Gastrocnemius medialis (tissue), 4 donors: Measurements from ENCODE around the gene PHACTR3. TPM values are rescaled to one million over a fixed set of nuclear protein-coding genes. Genes with fewer than 3 reads are reported as not detected.

Source experiments
- ATAC-seq, 2 donors: fragments of 150-250 bp; one replicate each; pipeline ENCODE4 v1.9.1; 2016
- DNase-seq, 2 donors: peaks; one replicate each; pipeline ENCODE4 v3.0.0-alpha.2; 2019
- H3K27ac ChIP-seq, 4 donors: fragments of 200-600 bp; sonication (generic); 1 replicate in 1 of 4; 2 replicates in 3 of 4; pipeline ENCODE4 v1.5.1; 2016 to 2018; ENCODE audit warnings: mild to moderate bottlenecking in 2 of 4, moderate library complexity in 1 of 4
- H3K27me3 ChIP-seq, 3 donors: fragments of 200-600 bp; sonication (generic) in 2 of 3; 1 replicate in 1 of 3; 2 replicates in 2 of 3; pipeline versions ENCODE4 v1.5.1 to v1.6.0; 2016 to 2019; ENCODE audit warnings: mild to moderate bottlenecking in 1 of 3, moderate library complexity in 1 of 3
- H3K36me3 ChIP-seq, 2 donors: fragments of 200-600 bp; sonication (generic) in 1 of 2; one replicate each; pipeline ENCODE4 v1.5.1; 2017 to 2018
- H3K4me1 ChIP-seq, 2 donors: fragments of 200-600 bp; sonication (generic) in 1 of 2; one replicate each; pipeline ENCODE4 v1.5.1; 2016 to 2017; ENCODE audit warnings: mild to moderate bottlenecking in 2 of 2
- H3K4me3 ChIP-seq, 4 donors: fragments of 200-600 bp; sonication (generic) in 3 of 4; 1 replicate in 1 of 4; 2 replicates in 3 of 4; pipeline ENCODE4 v1.5.1; 2016 to 2019; ENCODE audit warnings: mild to moderate bottlenecking in 2 of 4
- H3K9me3 ChIP-seq, 3 donors: fragments of 200-600 bp; sonication (generic) in 2 of 3; 1 replicate in 1 of 3; 2 replicates in 2 of 3; pipeline ENCODE4 v1.5.1; 2016 to 2019
- CTCF ChIP-seq, 5 experiments: fragments of 450-650 bp in 3 of 5; fragments of 200-600 bp in 2 of 5; sonication (generic) in 2 of 5; IDR thresholded peaks in 4 of 5; conservative IDR thresholded peaks in 1 of 5; 1 replicate in 4 of 5; 2 replicates in 1 of 5; pipeline ENCODE4 v1.5.1; 2016 to 2019; ENCODE audit warnings: antibody characterized with exemption in 5 of 5, mild to moderate bottlenecking in 3 of 5, moderate library complexity in 3 of 5
- POLR2A ChIP-seq, 2 donors: fragments of 450-650 bp; IDR thresholded peaks; one replicate each; pipeline ENCODE4 v1.6.1; 2017; ENCODE audit warnings: antibody characterized with exemption in 2 of 2, mild to moderate bottlenecking in 2 of 2, moderate library complexity in 2 of 2
- in situ Hi-C, 4 donors: fragments of 200-750 bp; cut with MboI; loops; one replicate each; pipeline versions ENCODE4 v1.15.0 to v1.8.0; 2017; ENCODE audit warnings: low sequenced_read_pairs in 4 of 4
- intact Hi-C: fragments of 100-400 bp; cut with DNase I; formaldehyde crosslinking; loops from one replicate; pipeline ENCODE4 v1.15.1; 2023; ENCODE audit warnings: low total_unique reads
- total RNA-seq, 4 donors: library from RNA; depleted of rRNA; stranded (reverse); fragments of >200 nt; gene quantifications; one replicate each; pipeline versions ENCODE4 v1.1.0 to v1.2.3, GENCODE V29; 2016

PHACTR3 gene
- total RNA-seq, 4 donors from 2014 or later, result 0.24 to 1.1 (median 0.59) TPM; not detected in 1

GRCh38 chr20:59630526-59630925, 26.2 kb downstream of the PHACTR3 start:
- Histone ChIP-seq H3K27me3 (no peaks in the 10 kb centered on the region), H3K36me3 (no peaks in the 10 kb centered on the region), H3K4me3 (no peak overlapping the region), H3K27ac (no peak overlapping the region), H3K9me3 (no peaks in the 10 kb centered on the region), H3K4me1 (no peaks in the 10 kb centered on the region)
- no peak for ATAC-seq
- in situ Hi-C loops, result no loop called here
- intact Hi-C loops, result no loop called here
- no peak for DNase-seq
- no peak for TF ChIP-seq CTCF (IDR thresholded peaks at IDR 0.05 in 4 of 5, conservative IDR thresholded peaks at IDR 0.05 in 1 of 5)
- TF ChIP-seq POLR2A (IDR thresholded peaks at IDR 0.05), result no peak

GRCh38 chr20:59631751-59632540, 27.6 kb downstream of the PHACTR3 start:
- Histone ChIP-seq H3K27ac (no peak overlapping the region), H3K36me3 (no peaks in the 10 kb centered on the region), H3K9me3 (no peaks in the 10 kb centered on the region), H3K4me1 (no peaks in the 10 kb centered on the region), H3K27me3 (no peaks in the 10 kb centered on the region), H3K4me3 (no peak overlapping the region)
- TF ChIP-seq POLR2A (IDR thresholded peaks at IDR 0.05) (no peak), CTCF (IDR thresholded peaks at IDR 0.05 in 4 of 5, conservative IDR thresholded peaks at IDR 0.05 in 1 of 5) (no peak)
- intact Hi-C loops, result no loop called here
- DNase-seq (no peak), ATAC-seq (no peak)
- in situ Hi-C loops, result no loop called here

GRCh38 chr20:59632541-59633113, 28.3 kb downstream of the PHACTR3 start:
- ATAC-seq, result no peak
- in situ Hi-C loops, result no loop called here
- no peak for DNase-seq
- TF ChIP-seq CTCF (IDR thresholded peaks at IDR 0.05 in 4 of 5, conservative IDR thresholded peaks at IDR 0.05 in 1 of 5) (no peak), POLR2A (IDR thresholded peaks at IDR 0.05) (no peak)
- Histone ChIP-seq H3K27me3 (no peaks in the 10 kb centered on the region), H3K4me1 (no peaks in the 10 kb centered on the region), H3K27ac (no peak overlapping the region), H3K4me3 (no peak overlapping the region), H3K36me3 (no peaks in the 10 kb centered on the region), H3K9me3 (no peaks in the 10 kb centered on the region)
- intact Hi-C loops, result no loop called here

GRCh38 chr20:59633656-59634251, 29.4 kb downstream of the PHACTR3 start:
- intact Hi-C loops, result no loop called here
- Histone ChIP-seq H3K9me3 (no peaks in the 10 kb centered on the region), H3K36me3 (no peaks in the 10 kb centered on the region), H3K4me1 (no peaks in the 10 kb centered on the region), H3K27ac (no peak overlapping the region), H3K4me3 (no peak overlapping the region), H3K27me3 (no peaks in the 10 kb centered on the region)
- no peak for DNase-seq
- TF ChIP-seq CTCF (IDR thresholded peaks at IDR 0.05 in 4 of 5, conservative IDR thresholded peaks at IDR 0.05 in 1 of 5) (no peak), POLR2A (IDR thresholded peaks at IDR 0.05) (no peak)
- in situ Hi-C loops, result no loop called here
- ATAC-seq, result no peak
